ENCODE data around the gene ADGRB3.

DNA sequence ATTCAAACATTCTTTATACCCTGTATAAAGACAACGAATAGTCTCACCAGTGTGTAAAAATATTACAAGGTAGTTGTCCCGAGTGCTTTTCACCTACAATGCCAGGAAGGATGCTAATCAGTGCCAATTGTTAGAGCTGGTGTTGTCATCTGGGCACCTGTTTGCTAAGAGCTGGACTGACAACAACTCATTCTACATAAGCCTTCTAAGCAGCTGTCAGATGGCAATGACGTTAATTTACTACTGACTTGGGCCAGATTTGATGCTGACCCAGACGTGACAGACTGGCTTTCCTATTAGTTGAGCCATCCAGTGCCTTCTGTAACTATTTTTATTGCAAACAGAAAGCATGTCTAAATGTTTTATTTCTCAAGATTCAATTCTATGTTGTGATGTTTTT, 355.2 kb downstream of the ADGRB3 start:
- TF ChIP-seq CTCF (IDR thresholded peaks at IDR 0.05) = no peak
- TF ChIP-seq POLR2A (IDR thresholded peaks at IDR 0.05) = no peak
